ENCODE data around the gene RAE1.

Gene RAE1

DNA sequence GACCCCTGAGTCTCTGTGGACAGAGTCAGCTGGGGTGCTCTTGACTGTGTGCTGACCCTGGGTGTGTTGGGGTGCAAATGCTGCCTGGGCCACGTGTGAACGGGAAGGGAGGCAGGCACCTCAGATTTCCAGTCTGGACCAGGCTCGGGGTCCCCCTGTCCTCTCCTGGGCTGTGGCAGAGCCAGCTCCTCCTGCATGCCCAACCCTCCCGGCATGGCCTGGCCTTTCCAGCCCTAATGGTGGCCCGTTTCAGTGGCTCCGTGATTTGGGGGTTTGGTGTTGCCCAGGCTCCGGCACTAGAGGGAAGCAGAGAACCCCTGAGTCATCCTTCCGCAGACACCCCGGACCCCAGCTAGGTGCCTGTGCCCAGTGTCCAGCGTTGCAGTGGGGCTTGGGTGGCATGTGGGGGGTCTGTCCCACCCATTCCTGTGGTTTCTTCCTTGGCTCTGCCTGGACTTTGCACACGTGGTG lies 49.2 kb downstream of the RAE1 start:
- DNase-seq (ENCODE audit: low read depth) = no peak

DNA sequence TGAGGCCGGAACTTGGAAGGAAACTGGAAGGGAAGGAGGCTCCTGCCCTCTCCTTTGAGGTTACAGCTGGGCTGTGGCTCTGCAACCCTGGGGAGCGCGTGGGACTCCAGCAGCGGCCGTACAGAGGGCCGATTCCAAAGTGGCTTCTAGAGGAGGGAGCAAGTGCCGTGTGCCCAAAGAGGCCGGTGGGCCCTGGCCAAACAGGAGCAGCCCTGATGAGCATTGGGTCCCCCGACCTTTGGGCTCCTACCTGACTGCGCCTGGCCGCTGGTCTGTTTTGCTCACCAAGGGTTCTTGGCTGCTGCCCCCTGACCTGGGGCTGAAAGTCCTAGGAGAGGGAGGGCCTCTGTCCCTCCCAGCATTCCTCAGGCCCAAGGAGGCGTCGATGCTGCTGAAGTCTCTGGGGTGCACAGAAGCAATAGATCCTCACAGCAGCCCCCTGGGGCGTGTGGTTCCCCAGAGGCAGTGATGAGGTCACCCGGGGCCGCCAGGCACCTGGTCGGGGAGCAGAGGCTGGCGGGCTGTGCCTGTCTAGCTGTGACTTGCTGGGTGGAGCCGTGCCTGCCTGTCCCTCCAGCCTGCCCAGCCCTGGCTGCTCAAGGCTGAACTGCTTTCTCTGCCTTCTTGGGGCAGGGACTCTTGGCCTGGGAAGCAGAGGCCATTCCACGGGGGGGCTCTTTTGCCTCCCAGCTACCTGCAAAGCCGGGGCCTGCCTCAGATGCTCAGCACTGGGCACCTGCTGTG lies 49.9 kb downstream of the RAE1 start:
- DNase-seq (ENCODE audit: low read depth) = no peak

DNA sequence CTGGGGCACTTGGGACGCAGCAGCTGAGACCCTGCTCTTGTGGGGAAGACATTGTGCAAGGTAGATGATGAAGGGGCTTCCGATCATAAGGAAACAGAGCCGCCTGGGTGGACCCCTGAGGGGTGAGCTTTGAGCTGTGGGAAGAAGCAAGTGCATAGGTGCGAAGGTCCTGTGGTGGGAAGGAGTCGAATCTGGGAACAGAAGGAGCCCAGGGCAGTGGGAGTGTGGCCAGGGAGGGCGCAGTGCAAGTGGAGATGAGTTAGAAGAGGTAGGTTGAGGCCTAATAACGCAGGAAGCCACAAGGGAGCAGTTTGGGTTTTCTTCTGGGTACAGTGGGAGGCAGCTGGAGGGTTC lies 50.5 kb downstream of the RAE1 start:
- DNase-seq (ENCODE audit: low read depth) = no peak

DNA sequence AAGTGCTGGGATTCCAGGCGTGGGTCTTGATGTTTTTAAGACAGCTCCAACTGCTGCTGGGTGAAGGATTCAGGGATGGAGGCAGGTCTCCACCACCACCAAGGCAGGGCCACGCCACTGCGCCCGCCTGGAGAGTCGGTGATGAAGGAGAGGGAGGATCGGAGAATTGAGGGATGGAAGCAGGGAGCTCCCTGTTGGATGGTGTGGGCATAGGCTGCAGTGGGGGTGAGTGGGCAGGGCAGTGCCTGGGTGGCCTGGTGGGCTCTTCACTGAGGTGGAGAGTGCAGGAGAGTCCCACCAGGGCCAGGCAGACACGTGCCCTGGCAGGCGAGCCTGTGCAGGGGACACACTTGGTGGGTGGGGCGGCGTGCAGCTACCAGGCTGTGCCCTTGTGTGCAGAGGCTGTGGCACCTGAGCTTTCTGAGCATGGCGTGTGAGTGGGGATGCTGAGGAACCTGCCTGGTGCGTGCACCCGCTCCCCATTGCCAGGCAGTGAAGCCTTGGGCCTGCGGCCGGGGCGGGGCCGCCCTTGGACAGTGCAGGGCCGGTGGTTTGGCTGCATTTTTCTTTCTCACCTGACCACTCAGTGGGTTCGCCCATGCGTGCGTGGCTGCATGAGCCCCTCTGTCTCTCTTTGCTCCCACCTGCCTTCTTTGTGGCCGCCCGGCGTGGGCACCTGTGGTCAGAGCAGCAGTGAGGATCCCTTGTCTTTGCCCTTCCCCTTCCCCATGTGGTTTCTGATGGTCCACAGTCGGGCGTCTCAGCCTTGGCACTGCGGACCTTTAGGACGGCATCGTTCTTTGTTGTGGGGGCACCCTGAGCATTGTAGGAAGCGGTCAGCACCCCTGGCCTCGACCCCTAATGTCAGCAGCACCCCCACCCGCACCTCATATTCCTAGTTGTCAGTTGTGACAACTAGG lies 51.4 kb downstream of the RAE1 start:
- DNase-seq (ENCODE audit: low read depth) = no peak

DNA sequence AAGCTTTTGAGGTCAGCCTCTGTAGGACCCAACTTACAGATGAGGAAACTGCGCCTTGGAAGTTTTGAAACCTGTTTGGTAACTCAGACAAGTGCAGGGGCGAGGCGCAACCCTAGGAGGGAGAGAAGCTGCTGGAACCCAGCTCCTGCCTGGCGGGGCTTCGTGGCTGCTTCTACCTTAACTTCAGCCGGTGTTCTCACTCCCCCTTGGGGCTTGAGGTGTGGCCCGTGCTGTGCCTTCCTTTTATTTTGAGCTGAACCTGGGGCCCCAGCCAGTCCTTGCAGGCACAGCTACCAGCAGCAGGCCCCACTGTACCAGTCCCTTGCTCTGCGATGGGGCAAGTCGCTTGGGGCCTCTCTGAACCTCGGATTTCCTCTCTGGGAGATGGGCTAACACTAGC lies 52.2 kb downstream of the RAE1 start:
- no peak for DNase-seq (ENCODE audit: low read depth)

DNA sequence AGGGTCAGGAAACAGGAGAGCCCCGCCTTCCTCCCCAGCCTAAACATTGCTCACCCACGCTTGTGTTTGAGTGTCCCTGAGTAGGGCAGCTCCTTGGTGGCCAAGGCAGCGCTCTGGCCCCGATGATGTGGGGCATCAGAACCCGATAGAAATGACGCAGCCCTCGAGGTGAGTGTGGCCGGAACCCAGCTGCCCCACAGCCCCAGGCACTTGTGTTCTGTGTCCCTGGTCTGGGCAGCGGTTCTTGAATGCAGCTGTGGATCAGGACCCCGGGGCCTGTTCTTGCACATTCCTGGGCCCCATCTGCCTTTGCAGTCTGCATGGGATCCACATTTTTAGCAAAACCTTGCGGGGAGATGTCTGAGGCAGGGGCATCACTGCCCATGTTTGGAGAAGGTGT lies 53.0 kb downstream of the RAE1 start:
- no peak for DNase-seq (ENCODE audit: low read depth)

DNA sequence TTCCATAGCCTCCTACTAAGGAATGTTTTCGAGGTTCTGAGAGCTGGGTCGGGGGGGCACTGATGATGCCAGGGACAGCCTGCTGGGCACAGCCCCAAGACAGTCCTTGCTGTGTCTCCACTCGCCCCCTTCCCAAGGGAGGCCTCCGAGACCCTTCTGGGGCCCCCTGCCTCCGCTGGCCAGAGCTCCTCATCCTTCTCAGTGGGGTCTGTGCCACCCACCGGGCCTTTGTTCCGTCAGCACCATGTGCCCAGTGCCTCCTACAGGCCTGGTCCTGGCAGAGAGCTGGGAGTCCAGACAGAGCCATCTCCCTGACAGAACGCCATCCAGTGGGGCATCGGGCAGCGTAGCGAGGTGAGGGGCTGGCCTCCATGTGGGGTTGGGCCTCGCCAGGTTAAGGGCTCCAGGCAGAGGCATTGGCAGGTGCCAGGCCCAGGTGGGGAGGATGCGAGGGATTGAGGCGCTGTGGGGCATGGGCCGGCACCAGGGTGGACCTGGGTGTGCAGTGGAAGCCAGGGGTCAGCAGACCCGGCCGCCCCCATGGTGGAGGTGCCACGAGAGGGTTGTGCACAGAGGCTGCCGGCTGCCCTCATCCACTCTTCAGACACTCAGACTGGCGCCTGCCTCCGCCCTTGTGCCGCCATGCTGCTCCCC lies 53.5 kb downstream of the RAE1 start:
- no peak for DNase-seq (ENCODE audit: low read depth)

DNA sequence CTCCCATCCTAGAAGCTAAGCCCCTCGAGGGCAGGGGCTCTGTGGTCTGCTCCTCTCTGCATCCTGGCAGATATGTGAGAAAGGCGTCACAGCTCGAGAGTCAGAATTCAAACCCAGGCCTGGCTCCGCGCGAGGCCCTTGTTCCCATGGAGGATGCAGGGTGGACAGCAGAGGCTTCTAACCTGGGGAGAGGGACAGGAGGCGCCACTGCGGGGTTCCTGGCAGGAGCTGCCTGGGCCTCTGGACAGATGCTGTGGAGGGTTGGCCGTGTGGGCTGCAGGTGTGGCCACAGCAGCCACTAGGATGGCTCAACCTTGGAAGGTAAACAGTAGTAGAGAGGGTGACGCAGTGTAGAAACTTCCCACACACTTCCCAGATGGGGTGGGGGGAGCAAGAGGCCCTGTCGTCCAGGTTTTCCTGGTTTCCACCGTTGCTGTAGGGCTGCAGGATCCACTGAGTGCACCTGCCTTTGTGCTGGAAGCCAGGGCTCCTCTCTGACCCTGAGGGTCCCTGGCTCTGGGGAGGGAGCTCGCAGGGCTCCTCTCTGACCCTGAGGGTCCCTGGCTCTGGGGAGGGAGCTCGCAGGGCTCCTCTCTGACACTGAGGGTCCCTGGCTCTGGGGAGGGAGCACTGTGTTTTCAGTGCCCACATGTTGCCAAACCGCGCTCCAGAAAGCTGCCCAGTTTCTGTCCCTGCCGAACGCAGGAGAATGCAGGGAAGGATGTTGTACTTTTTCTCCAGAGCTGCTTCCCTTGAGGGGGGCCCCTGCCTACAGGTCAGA lies 54.4 kb downstream of the RAE1 start:
- DNase-seq (ENCODE audit: low read depth) = no peak

DNA sequence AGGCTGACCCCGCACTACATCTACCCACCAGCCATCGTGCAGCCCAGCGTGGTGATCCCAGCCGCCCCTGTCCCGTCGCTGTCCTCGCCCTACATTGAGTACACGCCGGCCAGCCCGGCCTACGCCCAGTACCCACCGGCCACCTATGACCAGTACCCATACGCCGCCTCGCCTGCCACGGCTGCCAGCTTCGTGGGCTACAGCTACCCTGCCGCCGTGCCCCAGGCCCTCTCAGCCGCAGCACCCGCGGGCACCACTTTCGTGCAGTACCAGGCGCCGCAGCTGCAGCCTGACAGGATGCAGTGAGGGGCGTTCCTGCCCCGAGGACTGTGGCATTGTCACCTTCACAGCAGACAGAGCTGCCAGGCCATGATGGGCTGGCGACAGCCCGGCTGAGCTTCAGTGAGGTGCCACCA lies 56.5 kb downstream of the RAE1 start:
- no peak for DNase-seq (ENCODE audit: low read depth)

DNA sequence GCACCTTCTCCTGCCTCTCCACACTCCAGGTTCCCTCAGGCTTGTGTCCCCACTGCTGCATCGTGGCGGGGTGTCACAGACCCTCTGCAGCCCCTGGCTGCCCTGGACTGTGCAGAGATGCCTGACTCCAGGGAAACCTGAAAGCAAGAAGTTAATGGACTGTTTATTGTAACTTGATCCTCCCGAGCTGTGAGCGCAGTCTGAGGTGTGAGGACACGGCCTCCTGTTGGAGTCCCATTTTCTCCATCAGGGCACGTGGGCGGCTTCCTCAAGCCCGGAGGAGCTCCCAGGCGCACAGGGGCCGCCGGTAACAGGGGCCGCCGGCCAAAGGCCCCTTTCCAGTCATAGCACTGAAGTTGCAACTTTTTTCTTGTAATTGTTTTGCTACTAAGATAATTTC lies 57.1 kb downstream of the RAE1 start:
- no peak for DNase-seq (ENCODE audit: low read depth)

- DNase-seq (ENCODE audit: low read depth) = no peak
Measured at GRCh38 chr20:57408536-57409233, 57.6 kb downstream of the RAE1 start.

DNA sequence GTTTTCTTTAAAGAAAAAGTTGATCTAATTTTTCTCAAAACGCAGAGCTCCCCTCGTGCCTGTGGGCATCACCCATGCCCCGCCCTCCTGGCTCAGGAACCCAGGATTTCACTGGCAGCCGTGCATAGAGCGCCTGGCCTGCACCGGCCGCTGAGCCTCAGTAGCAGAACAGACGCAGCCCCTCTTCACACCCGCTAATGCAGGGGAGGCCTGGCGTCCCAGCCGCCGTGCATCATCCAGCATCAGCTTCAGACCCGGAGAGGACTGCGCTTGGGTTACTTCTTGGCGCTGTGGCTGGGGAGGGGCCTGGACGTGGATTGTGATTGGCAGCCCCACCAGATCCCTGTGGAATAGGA lies 58.2 kb downstream of the RAE1 start:
- no peak for DNase-seq (ENCODE audit: low read depth)

DNA sequence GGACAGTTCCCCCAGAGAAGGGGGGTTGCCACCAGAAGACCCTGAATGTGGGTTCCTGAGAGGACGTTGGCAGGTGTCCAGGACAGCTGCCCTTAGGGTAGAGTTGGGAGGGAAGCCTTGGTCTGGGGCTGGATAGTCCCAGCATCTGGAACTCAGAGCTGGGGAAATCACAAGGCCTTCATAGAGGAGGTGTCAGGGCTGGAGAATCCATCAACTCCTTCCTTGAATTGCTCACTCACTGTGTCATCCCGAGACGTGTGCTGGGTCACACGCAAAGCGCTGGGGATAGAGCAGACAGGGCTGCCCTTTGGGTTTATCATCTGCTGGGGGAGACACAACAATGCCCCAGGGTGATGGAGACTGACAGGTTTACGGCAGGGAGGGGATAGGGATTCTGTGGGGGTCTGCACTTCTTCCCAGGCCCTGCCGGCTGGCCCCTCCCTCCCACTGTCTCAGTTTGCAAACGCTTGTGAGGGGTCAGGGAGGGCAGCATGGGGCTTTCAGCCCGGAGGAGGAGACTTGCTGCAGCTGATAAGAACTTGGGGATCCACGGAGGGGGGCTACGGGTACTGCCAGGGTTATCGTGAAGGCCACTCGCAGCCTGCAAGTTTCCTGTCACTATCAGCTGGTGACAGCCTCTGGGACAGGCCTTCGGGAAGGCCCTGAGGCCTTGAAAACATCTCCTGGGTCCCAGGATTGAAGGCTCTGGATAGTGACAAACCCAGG lies 58.8 kb downstream of the RAE1 start:
- DNase-seq (ENCODE audit: low read depth) = no peak

DNA sequence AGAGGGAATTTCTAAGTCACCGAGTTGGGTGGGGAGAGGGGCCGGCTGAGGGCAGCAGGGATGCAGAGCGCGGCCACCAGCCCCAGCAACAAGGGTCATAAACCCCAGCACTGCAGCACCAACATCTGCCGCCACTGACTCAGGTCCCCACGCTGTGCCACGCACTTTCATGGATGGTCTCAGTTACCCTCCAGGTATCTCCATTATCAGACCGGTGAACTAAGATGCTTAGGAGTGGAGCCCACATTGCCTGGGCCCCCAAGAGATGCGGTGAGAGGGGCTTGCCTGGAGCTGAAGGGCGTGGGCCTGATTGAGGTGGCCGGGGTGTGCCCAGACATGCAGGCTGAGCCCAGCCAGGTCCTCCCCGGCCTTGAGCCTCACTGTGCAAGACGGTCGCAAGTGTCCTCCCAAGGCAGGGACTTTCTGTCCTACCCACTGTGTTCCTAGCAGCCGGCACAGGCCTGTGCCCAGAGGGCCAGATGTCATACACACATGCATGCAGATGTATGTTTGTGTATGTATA lies 59.4 kb downstream of the RAE1 start:
- DNase-seq (ENCODE audit: low read depth) = no peak

DNA sequence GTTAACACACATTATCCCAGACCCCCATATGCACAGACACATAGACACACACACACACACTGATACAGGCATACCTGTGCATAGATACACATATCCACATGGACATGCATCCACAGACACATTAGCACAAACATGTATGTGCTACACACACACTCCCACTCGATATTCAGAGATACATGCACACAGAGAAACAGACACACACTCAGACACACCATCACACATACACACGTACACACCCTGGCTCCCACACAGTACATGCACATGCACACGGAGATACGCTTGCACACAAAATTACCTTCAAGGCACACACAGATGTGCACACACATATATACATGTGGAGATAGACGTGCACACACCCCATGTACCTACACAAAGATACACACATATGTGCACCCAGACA lies 59.9 kb downstream of the RAE1 start:
- DNase-seq (ENCODE audit: low read depth) = no peak

GRCh38 chr20:57411406-57412283 lies 60.6 kb downstream of the RAE1 start:
- DNase-seq (ENCODE audit: low read depth) = no peak

- DNase-seq (ENCODE audit: low read depth) = no peak
Measured at GRCh38 chr20:57412347-57413029, 61.4 kb downstream of the RAE1 start.

- no peak for DNase-seq (ENCODE audit: low read depth)
Measured at GRCh38 chr20:57413986-57414385, 62.9 kb downstream of the RAE1 start.
